DND-41 (cell line): Measurements from ENCODE around the gene CSNK2B.

Experiments
- CTCF ChIP-seq: IDR thresholded peaks from 2 replicates; pipeline ENCODE4 v1.5.1; 2012; ENCODE audit warnings: borderline replicate concordance, low read length, moderate library complexity, mild to moderate bottlenecking; ENCODE audit not compliant: poor library complexity, severe bottlenecking; ENCODE audit errors: extremely low read depth
- EZH2 ChIP-seq: IDR thresholded peaks from 3 replicates; pipeline ENCODE4 v1.6.1; 2012; ENCODE audit warnings: borderline replicate concordance, low read depth, mild to moderate bottlenecking, moderate library complexity, low read length, inconsistent platforms; ENCODE audit not compliant: severe bottlenecking

GRCh38 chr6:31652925-31653724 is 12.8 kb upstream of the CSNK2B start:
- peak; percentile 25 for TF ChIP-seq CTCF
- TF ChIP-seq EZH2, result no peak
